Activated B cell treated with CpG ODN at 0.5 μM for 24 hours (primary cell): ENCODE results near the gene SYT1. TPM values are rescaled to one million over a fixed set of nuclear protein-coding genes. Genes with fewer than 3 reads are reported as not detected.

Experiments used
- ATAC-seq: fragments of 200-7000 bp; cut with Tn5 transposase; one replicate; pipeline ENCODE4 v1.10.0; 2021; ENCODE audit warnings: low read depth, mild to moderate bottlenecking, moderate library complexity
- CTCF ChIA-PET: fragments of 350-600 bp; sonication (Branson Sonifier 250); formaldehyde crosslinking; loops from one replicate; lab custom pipeline; 2021; ENCODE audit warnings: antibody characterized with exemption; lab: Charles Lee
- POLR2A ChIA-PET: fragments of 350-600 bp; sonication (Branson Sonifier 250); formaldehyde crosslinking; loops from one replicate; lab custom pipeline; 2021; ENCODE audit warnings: antibody characterized with exemption; lab: Charles Lee
- DNase-seq: peaks from one replicate; pipeline ENCODE4 v3.0.0; 2022
- H3K27ac Mint-ChIP-seq: one replicate; pipeline ENCODE4 v1.8.0; 2020; ENCODE audit warnings: mixed read lengths
- H3K27me3 Mint-ChIP-seq: one replicate; pipeline ENCODE4 v1.8.0; 2021; ENCODE audit warnings: mixed read lengths
- H3K36me3 Mint-ChIP-seq: one replicate; pipeline ENCODE4 v1.8.0; 2021; ENCODE audit warnings: low read depth, mixed read lengths
- H3K4me1 Mint-ChIP-seq: one replicate; pipeline ENCODE4 v1.8.0; 2021; ENCODE audit warnings: mixed read lengths
- H3K4me3 Mint-ChIP-seq: one replicate; pipeline ENCODE4 v1.8.0; 2020; ENCODE audit warnings: mild to moderate bottlenecking, mixed read lengths
- H3K9me3 Mint-ChIP-seq: one replicate; pipeline ENCODE4 v1.8.0; 2020; ENCODE audit warnings: mixed read lengths
- intact Hi-C: fragments of 100-400 bp; cut with micrococcal nuclease; formaldehyde crosslinking; loops from one replicate; pipeline ENCODE4 v1.15.1; 2024
- total RNA-seq: library from RNA; stranded (reverse); gene quantifications from 2 replicates; pipeline ENCODE4 v1.2.3, GENCODE V29; 2022
- TF ChIP-seq, protein P1 (sequence below): fragments of 200-600 bp; IDR thresholded peaks from one replicate; pipeline ENCODE4 v1.8.0; 2022; ENCODE audit warnings: antibody characterized with exemption, mild to moderate bottlenecking

SYT1 gene
- total RNA-seq, 1 donor from 2014 or later = 0.49 TPM

GRCh38 chr12:79371226-79371625 is 506.7 kb downstream of the SYT1 start:
- TF ChIP-seq, protein P1, sequence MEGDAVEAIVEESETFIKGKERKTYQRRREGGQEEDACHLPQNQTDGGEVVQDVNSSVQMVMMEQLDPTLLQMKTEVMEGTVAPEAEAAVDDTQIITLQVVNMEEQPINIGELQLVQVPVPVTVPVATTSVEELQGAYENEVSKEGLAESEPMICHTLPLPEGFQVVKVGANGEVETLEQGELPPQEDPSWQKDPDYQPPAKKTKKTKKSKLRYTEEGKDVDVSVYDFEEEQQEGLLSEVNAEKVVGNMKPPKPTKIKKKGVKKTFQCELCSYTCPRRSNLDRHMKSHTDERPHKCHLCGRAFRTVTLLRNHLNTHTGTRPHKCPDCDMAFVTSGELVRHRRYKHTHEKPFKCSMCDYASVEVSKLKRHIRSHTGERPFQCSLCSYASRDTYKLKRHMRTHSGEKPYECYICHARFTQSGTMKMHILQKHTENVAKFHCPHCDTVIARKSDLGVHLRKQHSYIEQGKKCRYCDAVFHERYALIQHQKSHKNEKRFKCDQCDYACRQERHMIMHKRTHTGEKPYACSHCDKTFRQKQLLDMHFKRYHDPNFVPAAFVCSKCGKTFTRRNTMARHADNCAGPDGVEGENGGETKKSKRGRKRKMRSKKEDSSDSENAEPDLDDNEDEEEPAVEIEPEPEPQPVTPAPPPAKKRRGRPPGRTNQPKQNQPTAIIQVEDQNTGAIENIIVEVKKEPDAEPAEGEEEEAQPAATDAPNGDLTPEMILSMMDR = no peak
- Mint-ChIP-seq H3K4me1 (no peaks in the 10 kb centered on the region), H3K4me3 (no peak overlapping the region), H3K36me3 (no peaks in the 10 kb centered on the region), H3K27ac (no peak overlapping the region), H3K27me3 (no peaks in the 10 kb centered on the region), H3K9me3 (no peaks in the 10 kb centered on the region)
- ChIA-PET CTCF (no interaction called here), POLR2A (no interaction called here)
- DNase-seq = no peak
- intact Hi-C loops = no loop called here
- no peak for ATAC-seq

GRCh38 chr12:79373896-79374499 is 509.4 kb downstream of the SYT1 start:
- Mint-ChIP-seq H3K36me3 (no peaks in the 10 kb centered on the region), H3K4me3 (no peak overlapping the region), H3K9me3 (no peaks in the 10 kb centered on the region), H3K27ac (no peak overlapping the region), H3K4me1 (no peaks in the 10 kb centered on the region), H3K27me3 (no peaks in the 10 kb centered on the region)
- TF ChIP-seq, protein P1 = no peak
- ATAC-seq = peak; percentile 47
- ChIA-PET POLR2A (no interaction called here), CTCF (interaction anchor here (0.8 to 2.1 kb wide), 2 partner anchors 1227 to 1229 kb away, joined by 3 to 5 read pairs; no protein-coding TSS in a partner anchor)
- intact Hi-C loops = loop anchor here (1.0 to 2.0 kb wide), 2 partner anchors 1228 to 1373 kb away; no protein-coding TSS in a partner anchor
- no peak for DNase-seq

DNA sequence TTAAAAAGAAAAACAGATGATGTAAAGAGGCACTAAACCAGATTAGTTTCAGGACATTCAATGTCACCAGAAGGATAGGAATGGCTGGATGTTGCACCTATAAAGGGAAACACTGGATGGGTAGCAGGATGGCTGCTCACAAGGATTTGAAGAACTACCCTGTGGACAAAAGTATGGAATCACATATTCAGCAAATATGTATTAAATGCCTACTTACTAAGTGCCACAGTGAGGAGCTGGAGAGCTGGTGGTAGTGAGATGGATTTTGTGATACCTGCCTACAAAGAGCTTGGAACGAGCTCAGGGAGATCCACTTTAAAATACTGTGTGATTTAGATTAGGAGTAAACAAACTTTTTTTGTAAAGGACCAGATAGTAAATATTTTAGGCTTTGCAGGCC is 510.0 kb downstream of the SYT1 start:
- Mint-ChIP-seq H3K36me3 (no peaks in the 10 kb centered on the region), H3K27ac (no peak overlapping the region), H3K4me3 (no peak overlapping the region), H3K9me3 (no peaks in the 10 kb centered on the region), H3K27me3 (no peaks in the 10 kb centered on the region), H3K4me1 (no peaks in the 10 kb centered on the region)
- ChIA-PET CTCF (no interaction called here), POLR2A (no interaction called here)
- no peak for DNase-seq
- ATAC-seq = no peak
- intact Hi-C loops = loop anchor here (1.0 to 2.0 kb wide), 2 partner anchors 1228 to 1374 kb away; no protein-coding TSS in a partner anchor
- TF ChIP-seq, protein P1 = no peak

DNA sequence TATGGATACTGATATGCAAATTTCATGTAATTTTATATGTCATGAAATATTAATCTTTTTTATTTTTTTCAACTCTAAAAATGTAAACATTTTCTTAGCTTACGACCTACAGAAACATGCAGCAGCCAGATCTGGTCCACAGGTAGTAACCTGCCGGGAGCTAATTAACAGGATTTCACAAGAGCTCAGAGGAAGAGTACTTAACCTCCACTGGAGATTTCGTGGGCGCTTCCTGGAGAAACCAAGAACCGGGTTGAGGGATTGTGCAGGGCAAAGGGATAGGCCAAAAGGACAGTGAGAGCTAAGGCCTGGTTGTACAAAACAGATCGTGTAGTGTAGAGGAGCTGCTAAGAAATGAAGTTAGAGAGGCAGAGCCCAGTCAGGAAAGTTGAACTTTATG is 510.5 kb downstream of the SYT1 start:
- Mint-ChIP-seq H3K27me3 (no peaks in the 10 kb centered on the region), H3K4me1 (no peaks in the 10 kb centered on the region), H3K4me3 (no peak overlapping the region), H3K36me3 (no peaks in the 10 kb centered on the region), H3K9me3 (no peaks in the 10 kb centered on the region), H3K27ac (no peak overlapping the region)
- ATAC-seq (no peak), DNase-seq (no peak)
- intact Hi-C loops = loop anchor here (2.0 kb wide), 1 partner anchor 1374 kb away; no protein-coding TSS in a partner anchor
- CTCF ChIA-PET = no interaction called here
- TF ChIP-seq, protein P1 = no peak
- POLR2A ChIA-PET = no interaction called here

GRCh38 chr12:79378496-79378895 is 513.9 kb downstream of the SYT1 start:
- CTCF ChIA-PET = no interaction called here
- H3K36me3 Mint-ChIP-seq = no peaks in the 10 kb centered on the region

More at GRCh38 chr12:79378496-79378895, 513.9 kb downstream of the SYT1 start:
- H3K27me3 Mint-ChIP-seq = peaks cover 1% of the 10 kb centered on the region
- TF ChIP-seq, protein P1 = no peak
- intact Hi-C loops = no loop called here
- H3K4me1 Mint-ChIP-seq = no peaks in the 10 kb centered on the region
- ATAC-seq (no peak), DNase-seq (no peak)
- H3K27ac Mint-ChIP-seq = no peak overlapping the region
- H3K4me3 Mint-ChIP-seq = no peak overlapping the region
- H3K9me3 Mint-ChIP-seq = no peaks in the 10 kb centered on the region
- POLR2A ChIA-PET = no interaction called here
